B cell (primary cell): ENCODE data around the gene GBE1. TPM values are rescaled to one million over a fixed set of nuclear protein-coding genes. Genes with fewer than 3 reads are reported as not detected.

ENCODE experiments used
- ATAC-seq: fragments of 200-7000 bp; cut with Tn5 transposase; one replicate; pipeline ENCODE4 v1.10.0; 2021; ENCODE audit warnings: low read depth, mild to moderate bottlenecking, moderate number of reproducible peaks, moderate library complexity
- CTCF ChIA-PET: fragments of 350-600 bp; sonication (Branson Sonifier 250); formaldehyde crosslinking; loops from one replicate; lab custom pipeline; 2021; ENCODE audit warnings: antibody characterized with exemption, inconsistent platforms; lab: Charles Lee
- POLR2A ChIA-PET: fragments of 350-600 bp; sonication (Branson Sonifier 250); formaldehyde crosslinking; loops from one replicate; lab custom pipeline; 2021; ENCODE audit warnings: antibody characterized with exemption; lab: Charles Lee
- DNase-seq: peaks from one replicate; pipeline ENCODE4 v3.0.0; 2013
- H2AFZ ChIP-seq: 2 replicates; pipeline ENCODE4 v1.6.1; 2012; ENCODE audit warnings: mild to moderate bottlenecking, low read depth, low read length; ENCODE audit not compliant: insufficient read depth, poor library complexity, severe bottlenecking
- H3K27ac ChIP-seq, 2 donors: 1 replicate in 1 of 2; 2 replicates in 1 of 2; pipeline ENCODE4 v1.5.1; 2012 to 2013; ENCODE audit warnings: low read length in 2 of 2, mild to moderate bottlenecking in 2 of 2, moderate library complexity in 1 of 2
- H3K27me3 ChIP-seq, 4 experiments: fragments of 200-600 bp in 1 of 4; sonication (generic) in 1 of 4; replicated peaks in 1 of 4; 1 replicate in 2 of 4; 2 replicates in 2 of 4; pipeline versions ENCODE4 v1.6.1 to v1.7.0; 2013 to 2016; ENCODE audit warnings: low read length in 3 of 4, mild to moderate bottlenecking in 2 of 4, mixed read lengths in 1 of 4, moderate library complexity in 1 of 4; ENCODE audit not compliant: insufficient read depth in 4 of 4, control insufficient read depth in 3 of 4; ENCODE audit errors: control extremely low read depth in 1 of 4
- H3K36me3 ChIP-seq, 2 experiments: replicated peaks in 1 of 2; 1 replicate in 1 of 2; 2 replicates in 1 of 2; pipeline versions ENCODE4 v1.6.1 to v1.7.1; 2013; ENCODE audit warnings: low read length in 1 of 2; ENCODE audit not compliant: insufficient read depth in 2 of 2, control insufficient read depth in 1 of 2; ENCODE audit errors: control extremely low read depth in 1 of 2, extremely low read depth in 1 of 2
- H3K4me1 ChIP-seq, 2 donors: fragments of 200-600 bp in 1 of 2; sonication (generic) in 1 of 2; 1 replicate in 1 of 2; 2 replicates in 1 of 2; pipeline versions ENCODE4 v1.5.1 to v1.6.1; 2013 to 2017; ENCODE audit warnings: low read length in 2 of 2; ENCODE audit not compliant: control insufficient read depth in 2 of 2, insufficient read depth in 2 of 2
- H3K4me2 ChIP-seq: replicated peaks from 2 replicates; pipeline ENCODE3; 2012; ENCODE audit warnings: mild to moderate bottlenecking, low read depth, low read length; ENCODE audit not compliant: poor library complexity, severe bottlenecking
- H3K4me3 ChIP-seq, 5 experiments: fragments of 200-600 bp in 1 of 5; sonication (generic) in 1 of 5; 1 replicate in 3 of 5; 2 replicates in 2 of 5; pipeline versions ENCODE4 v1.5.1 to v1.7.0; 2011 to 2016; ENCODE audit warnings: low read length in 4 of 5, mild to moderate bottlenecking in 4 of 5, low read depth in 2 of 5, control low read depth in 1 of 5, moderate library complexity in 1 of 5; ENCODE audit not compliant: insufficient read depth in 1 of 5; ENCODE audit errors: control extremely low read depth in 1 of 5, extremely low read depth in 1 of 5
- H3K79me2 ChIP-seq: fragments of 200-600 bp; sonication (generic); one replicate; pipeline ENCODE4 v1.6.0; 2016; ENCODE audit warnings: low read length; ENCODE audit not compliant: control insufficient read depth, insufficient read depth
- H3K9ac ChIP-seq: fragments of 200-600 bp; sonication (generic); 2 replicates; pipeline ENCODE4 v1.6.1; 2017; ENCODE audit warnings: mild to moderate bottlenecking, low read length, moderate library complexity
- H3K9me3 ChIP-seq, 3 donors: one replicate each; pipeline versions ENCODE4 v1.6.1 to v1.7.1; 2013; ENCODE audit warnings: low read length in 2 of 3; ENCODE audit not compliant: control insufficient read depth in 2 of 3, insufficient read depth in 1 of 3; ENCODE audit errors: control extremely low read depth in 1 of 3
- H4K20me1 ChIP-seq: 2 replicates; pipeline ENCODE4 v1.6.0; 2012; ENCODE audit warnings: mild to moderate bottlenecking, low read length; ENCODE audit not compliant: insufficient read depth, control insufficient read depth, poor library complexity, severe bottlenecking
- H3K27ac Mint-ChIP-seq: one replicate; pipeline ENCODE4 v1.8.0; 2021; ENCODE audit warnings: mixed read lengths
- H3K27me3 Mint-ChIP-seq: one replicate; pipeline ENCODE4 v1.8.0; 2021; ENCODE audit warnings: mixed read lengths
- H3K4me1 Mint-ChIP-seq: one replicate; pipeline ENCODE4 v1.8.0; 2021; ENCODE audit warnings: mixed read lengths
- H3K4me3 Mint-ChIP-seq: one replicate; pipeline ENCODE4 v1.8.0; 2021; ENCODE audit warnings: mixed read lengths
- H3K9me3 Mint-ChIP-seq: one replicate; pipeline ENCODE4 v1.8.0; 2022; ENCODE audit warnings: mixed read lengths; ENCODE audit not compliant: insufficient read depth
- CTCF ChIP-seq: fragments of 200-600 bp; IDR thresholded peaks from one replicate; pipeline ENCODE4 v1.8.0; 2022; ENCODE audit warnings: antibody characterized with exemption, mild to moderate bottlenecking
- EZH2 ChIP-seq: IDR thresholded peaks from 2 replicates; pipeline ENCODE4 v1.6.1; 2012; ENCODE audit warnings: borderline replicate concordance, low read depth, mild to moderate bottlenecking, moderate library complexity, low read length; ENCODE audit not compliant: insufficient read depth, poor library complexity, severe bottlenecking
- WGBS: methylation state at CpG from one replicate; pipeline ENCODE4 v1.1.5; 2013; ENCODE audit warnings: missing lambda C conversion rate; ENCODE audit not compliant: insufficient coverage; 5-methylcytosine and 5-hydroxymethylcytosine counted together
- intact Hi-C: fragments of 100-400 bp; cut with micrococcal nuclease; formaldehyde crosslinking; loops from one replicate; pipeline ENCODE4 v1.10.0; 2022
- polyA plus RNA-seq: library from polyadenylated mRNA; depleted of rRNA; stranded (reverse); fragments of >200 nt; gene quantifications from 2 replicates; pipeline ENCODE4 v1.2.3, GENCODE V29; 2012
- total RNA-seq, 2 donors: library from RNA; stranded (reverse); fragments of 120-200 nt in 1 of 2; gene quantifications; 1 replicate in 1 of 2; 2 replicates in 1 of 2; pipeline versions ENCODE4 v1.2.3 to v1.2.4, GENCODE V29; 2013 to 2022

The GBE1 gene
- total and polyA plus RNA-seq, 2 donors (not counting 1 experiment from before 2014, with no cell fraction given) = 3.4 to 20.8 TPM

- Histone ChIP-seq H3K27ac (no peak overlapping the region), H3K9ac (no peak overlapping the region), H3K27me3 (no peaks in the 10 kb centered on the region), H3K4me2 (no peak overlapping the region), H3K9me3 (no peaks in the 10 kb centered on the region), H3K36me3 (no peaks in the 10 kb centered on the region), H2AFZ (no peak overlapping the region), H3K4me1 (no peaks in the 10 kb centered on the region), H3K4me3 (no peak overlapping the region), H3K79me2 (no peaks in the 10 kb centered on the region), H4K20me1 (no peaks in the 10 kb centered on the region)
- ATAC-seq (no peak), DNase-seq (no peak)
- H3K9me3 Mint-ChIP-seq = no peaks in the 10 kb centered on the region
- no peak overlapping the region for H3K27ac Mint-ChIP-seq
- no peaks in the 10 kb centered on the region for H3K27me3 Mint-ChIP-seq
- intact Hi-C loops = no loop called here
- TF ChIP-seq CTCF (no peak), EZH2 (no peak)
- ChIA-PET CTCF (interaction anchor here (1.0 to 1.1 kb wide), 2 partner anchors 8 to 12 kb away, joined by 3 to 4 read pairs; no protein-coding TSS in a partner anchor), POLR2A (no interaction called here)
- H3K4me3 Mint-ChIP-seq = no peak overlapping the region
- 100% methylated on average over 1 of the region's 5 CpGs for WGBS
- H3K4me1 Mint-ChIP-seq = no peaks in the 10 kb centered on the region
Measured at GRCh38 chr3:81585937-81586336, 175.5 kb downstream of the GBE1 start.

DNA sequence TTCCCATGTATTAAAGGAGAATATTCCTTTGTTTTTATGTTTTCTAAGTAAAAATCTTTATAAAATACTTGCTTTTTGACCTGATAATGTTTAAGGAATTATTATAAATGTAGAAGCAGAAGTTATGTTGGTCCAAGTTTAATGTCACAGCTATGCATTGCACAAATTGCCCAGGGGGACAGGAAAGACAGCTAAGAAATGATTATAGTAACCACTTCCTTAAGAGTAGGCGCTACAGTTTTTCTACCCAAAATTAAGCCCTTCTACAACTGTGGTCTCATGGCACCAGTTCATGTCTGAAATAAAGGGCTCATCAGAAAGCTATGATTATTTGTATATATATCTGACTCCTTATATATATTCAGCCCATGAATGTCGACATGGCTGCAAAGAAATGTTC, 176.4 kb downstream of the GBE1 start:
- no CpG with 5 or more reads among the region's 2 CpGs for WGBS
- Histone ChIP-seq H3K4me1 (no peaks in the 10 kb centered on the region), H4K20me1 (no peaks in the 10 kb centered on the region), H3K27me3 (no peaks in the 10 kb centered on the region), H3K9me3 (no peaks in the 10 kb centered on the region), H3K9ac (no peak overlapping the region), H3K27ac (no peak overlapping the region), H3K4me2 (no peak overlapping the region), H3K4me3 (no peak overlapping the region), H3K36me3 (peaks cover 0 to 1% of the 10 kb centered on the region in 2 experiments), H3K79me2 (no peaks in the 10 kb centered on the region), H2AFZ (no peak overlapping the region)
- Mint-ChIP-seq H3K9me3 (no peaks in the 10 kb centered on the region), H3K4me1 (no peaks in the 10 kb centered on the region), H3K27me3 (no peaks in the 10 kb centered on the region), H3K4me3 (no peak overlapping the region), H3K27ac (no peak overlapping the region)
- intact Hi-C loops = no loop called here
- ATAC-seq (no peak), DNase-seq (no peak)
- ChIA-PET POLR2A (no interaction called here), CTCF (interaction anchor here (1.1 kb wide), 1 partner anchor 13 kb away, joined by 3 read pairs; no protein-coding TSS in a partner anchor)
- no peak for TF ChIP-seq CTCF
